ENCODE data around the gene ATP6AP2.

DNA sequence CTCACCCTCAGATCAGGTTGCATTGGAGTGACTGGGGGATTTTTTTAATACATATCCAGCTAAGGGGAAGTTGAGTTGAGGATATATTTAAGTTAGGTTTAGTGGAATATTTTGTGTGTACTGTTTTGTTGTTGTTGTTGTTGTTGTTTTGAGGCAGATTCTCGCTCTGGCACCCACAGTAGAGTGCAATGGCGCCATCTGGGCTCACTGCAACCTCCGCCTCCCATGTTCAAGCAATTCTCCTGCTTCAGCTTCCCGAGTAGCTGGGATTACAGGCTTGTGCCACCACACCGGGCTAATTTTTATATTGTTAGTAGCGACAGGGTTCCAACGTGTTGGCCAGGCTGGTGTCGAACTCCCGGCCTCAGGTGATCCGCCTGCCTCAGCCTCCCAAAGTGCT, 38.6 kb upstream of the ATP6AP2 start:
- TF ChIP-seq, protein P1, sequence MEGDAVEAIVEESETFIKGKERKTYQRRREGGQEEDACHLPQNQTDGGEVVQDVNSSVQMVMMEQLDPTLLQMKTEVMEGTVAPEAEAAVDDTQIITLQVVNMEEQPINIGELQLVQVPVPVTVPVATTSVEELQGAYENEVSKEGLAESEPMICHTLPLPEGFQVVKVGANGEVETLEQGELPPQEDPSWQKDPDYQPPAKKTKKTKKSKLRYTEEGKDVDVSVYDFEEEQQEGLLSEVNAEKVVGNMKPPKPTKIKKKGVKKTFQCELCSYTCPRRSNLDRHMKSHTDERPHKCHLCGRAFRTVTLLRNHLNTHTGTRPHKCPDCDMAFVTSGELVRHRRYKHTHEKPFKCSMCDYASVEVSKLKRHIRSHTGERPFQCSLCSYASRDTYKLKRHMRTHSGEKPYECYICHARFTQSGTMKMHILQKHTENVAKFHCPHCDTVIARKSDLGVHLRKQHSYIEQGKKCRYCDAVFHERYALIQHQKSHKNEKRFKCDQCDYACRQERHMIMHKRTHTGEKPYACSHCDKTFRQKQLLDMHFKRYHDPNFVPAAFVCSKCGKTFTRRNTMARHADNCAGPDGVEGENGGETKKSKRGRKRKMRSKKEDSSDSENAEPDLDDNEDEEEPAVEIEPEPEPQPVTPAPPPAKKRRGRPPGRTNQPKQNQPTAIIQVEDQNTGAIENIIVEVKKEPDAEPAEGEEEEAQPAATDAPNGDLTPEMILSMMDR (conservative IDR thresholded peaks at IDR 0.05), result peak; percentile 20
- no peak for TF ChIP-seq ZFX (IDR thresholded peaks at IDR 0.05)

All from C4-2B (cell line).